Measurements from ENCODE around the gene TUBGCP6.
"Not testable (repeated sequence)": the region's sequence is repeated elsewhere in the genome, so short reads cannot be mapped to it uniquely, and the experiment has no call there.

Gene TUBGCP6

DNA sequence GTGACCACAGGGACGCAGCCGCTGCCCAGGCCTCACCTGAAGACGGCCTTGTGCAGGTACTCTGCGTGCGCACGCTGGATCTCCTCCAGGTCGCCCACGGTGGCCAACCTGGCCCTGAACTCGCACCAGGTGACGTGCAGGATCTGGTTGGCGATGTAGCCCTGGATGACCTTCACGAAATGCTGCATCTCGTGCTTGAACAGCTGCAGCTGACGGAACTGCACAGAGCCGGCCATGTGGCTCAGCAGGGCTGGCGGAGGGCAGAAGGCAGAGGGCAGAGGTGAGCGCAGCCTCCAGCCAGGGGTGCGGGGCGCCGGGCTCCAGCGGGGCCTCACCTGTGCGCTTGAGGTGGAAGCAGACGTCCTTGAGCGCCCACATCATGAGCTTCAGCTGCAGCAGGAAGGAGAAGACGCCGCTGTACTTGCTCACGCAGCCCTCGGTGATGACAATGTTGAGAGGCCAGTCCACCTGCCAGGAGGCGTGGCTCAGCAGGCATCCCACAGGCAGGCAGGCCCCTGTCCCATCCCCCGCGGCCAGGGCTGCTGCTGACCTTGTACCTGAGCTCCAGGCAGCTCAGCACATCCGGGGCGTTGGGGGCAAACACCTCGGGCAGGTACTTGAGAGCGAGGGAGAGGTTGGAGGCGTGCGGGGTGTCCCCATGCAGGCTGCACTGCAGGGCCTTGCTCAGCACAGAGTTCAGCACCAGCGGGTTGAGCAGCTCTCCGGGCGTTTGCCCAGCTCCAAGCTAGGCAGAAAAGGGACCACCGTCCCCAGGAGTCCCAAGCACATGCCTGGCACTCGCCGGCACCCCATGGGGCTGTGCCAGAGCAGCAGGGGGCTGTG is 26.4 kb downstream of the TUBGCP6 start:
- no peak overlapping the region for H3K4me3 ChIP-seq (ENCODE audit: low read length)
- no peak for DNase-seq (ENCODE audit: low read depth, low spot score)

DNA sequence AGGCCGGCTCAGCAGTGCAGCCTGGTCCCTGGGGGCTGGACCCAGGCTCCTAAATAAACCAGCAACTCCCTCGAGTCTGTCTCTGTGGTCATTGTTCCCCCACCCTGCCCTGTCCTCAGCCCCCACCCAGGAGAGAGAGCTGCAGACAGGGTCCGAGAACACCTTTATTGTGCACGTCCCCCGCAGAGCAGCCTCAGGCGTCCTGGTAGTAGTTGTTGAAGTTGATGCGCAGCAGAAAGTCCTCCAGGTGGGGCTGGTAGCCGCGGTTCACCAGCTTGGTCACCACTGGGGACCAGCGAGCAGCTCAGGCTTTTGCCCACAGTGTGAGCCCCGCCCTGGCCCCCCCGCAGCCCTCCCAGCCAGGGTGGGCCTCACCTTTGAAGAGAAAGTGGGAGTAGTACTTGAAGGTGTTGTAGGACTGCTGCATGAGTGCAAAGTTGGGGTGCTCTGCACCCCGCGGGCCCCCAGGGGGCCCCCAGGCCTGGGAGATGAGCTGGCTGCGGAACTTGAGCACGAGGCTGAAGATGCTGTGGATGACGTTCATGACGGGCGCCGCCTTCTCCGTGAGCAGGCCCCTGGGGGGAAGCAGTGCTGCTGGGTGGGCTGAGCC is 27.2 kb downstream of the TUBGCP6 start:
- H3K4me3 ChIP-seq (ENCODE audit: low read length), result no peak overlapping the region
- DNase-seq (ENCODE audit: low read depth, low spot score), result no peak

DNA sequence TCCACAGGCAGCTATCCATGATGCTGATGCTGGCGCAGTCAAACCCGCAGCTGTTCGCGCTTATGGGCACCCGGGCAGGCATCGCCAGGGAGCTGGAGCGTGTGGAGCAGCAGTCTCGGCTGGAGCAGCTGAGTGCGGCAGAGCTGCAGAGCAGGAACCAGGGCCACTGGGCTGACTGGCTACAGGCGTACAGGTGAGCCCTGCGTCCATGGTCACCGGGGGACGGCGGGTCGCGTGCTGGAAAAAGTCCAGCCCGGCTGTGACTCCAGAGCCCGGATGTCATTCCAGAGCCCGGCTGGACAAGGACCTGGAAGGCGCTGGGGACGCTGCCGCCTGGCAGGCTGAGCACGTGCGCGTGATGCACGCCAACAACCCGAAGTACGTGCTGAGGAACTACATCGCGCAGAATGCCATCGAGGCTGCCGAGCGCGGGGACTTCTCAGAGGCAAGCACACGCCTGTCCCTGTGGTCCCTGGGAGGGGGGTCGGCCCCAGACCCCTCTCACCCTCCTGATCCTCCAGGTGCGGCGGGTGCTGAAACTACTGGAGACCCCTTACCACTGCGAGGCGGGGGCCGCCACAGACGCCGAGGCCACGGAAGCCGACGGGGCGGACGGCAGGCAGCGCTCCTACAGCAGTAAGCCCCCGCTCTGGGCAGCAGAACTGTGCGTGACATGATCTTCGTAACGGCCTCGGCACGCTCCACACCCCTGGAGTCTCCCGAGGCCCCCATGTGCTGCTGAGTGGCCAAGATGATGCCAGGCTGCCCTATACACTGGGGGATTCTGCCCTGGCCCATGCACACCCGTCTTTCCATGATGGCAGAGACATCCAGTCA is 27.9 kb downstream of the TUBGCP6 start:
- no peak overlapping the region for H3K4me3 ChIP-seq (ENCODE audit: low read length)

DNA sequence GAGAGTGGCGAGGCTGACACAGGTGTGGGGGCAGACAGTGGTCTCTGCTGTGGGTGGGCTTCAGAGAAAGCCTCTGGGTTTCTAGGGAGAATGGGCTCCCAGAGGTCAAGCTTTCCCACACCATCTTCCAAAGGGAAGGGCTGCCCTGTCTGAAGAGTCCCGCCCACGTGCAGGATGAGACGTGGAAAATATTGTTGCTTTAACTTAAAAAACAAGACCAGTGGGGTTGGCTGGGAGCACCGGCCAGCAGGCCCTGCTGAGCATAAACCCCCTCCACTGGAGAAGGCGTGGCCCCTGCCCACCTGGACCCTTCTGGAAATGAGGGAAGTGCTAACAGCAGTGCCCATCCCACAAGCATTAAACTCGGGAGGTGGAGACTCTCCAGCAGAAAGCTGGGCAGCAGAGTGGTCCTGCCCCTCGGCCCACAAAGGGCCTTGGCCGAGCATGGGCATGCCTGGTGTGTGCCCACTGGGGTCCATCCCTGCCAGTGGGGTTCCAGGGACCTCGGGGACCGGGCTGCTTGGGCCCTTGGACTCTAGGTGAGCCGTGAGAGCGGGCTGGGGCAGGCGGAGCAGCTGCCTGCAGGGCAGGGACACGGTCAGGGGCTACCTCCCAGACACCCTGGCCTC is 28.7 kb downstream of the TUBGCP6 start:
- DNase-seq (ENCODE audit: low read depth, low spot score), result no peak
- no peak overlapping the region for H3K4me3 ChIP-seq (ENCODE audit: low read length)

More for the DNA sequence above, 27.9 kb downstream of the TUBGCP6 start:
- DNase-seq (ENCODE audit: low read depth, low spot score), result no peak

DNA sequence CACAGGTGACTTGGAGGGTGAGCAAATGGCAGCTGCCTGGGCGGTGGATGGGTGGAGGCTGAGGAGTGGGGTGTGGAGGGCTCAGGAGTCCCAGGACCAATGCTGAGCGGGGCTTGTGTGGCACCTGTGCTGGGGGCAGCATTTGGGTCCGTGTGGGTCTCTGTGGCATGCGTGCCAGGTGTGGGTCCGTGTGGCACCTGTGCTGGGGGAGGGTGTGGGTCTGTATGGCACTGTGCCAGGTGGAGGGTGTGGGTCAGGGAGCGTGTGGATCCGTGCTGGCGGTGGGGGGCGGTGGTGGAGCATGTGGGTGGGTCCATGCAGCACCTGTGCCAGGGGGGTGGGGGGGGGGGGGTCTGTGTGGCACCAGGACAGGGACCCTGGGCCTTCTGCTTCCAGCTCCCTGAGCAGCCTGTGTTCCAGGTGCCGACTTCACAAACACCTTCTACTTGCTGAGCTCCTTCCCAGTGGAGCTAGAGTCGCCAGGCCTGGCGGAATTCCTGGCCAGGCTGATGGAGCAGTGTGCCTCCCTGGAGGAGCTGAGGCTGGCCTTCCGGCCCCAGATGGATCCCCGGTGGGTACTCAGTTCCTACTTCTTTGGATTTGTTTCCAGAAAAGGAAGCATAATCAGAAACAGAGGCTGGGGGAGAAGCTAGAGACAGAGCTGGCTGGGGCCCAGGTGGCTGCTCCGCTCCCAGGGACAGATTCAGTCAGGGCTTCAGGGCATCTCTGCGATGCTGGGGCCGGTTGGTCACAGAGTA is 29.3 kb downstream of the TUBGCP6 start:
- no peak overlapping the region for H3K4me3 ChIP-seq (ENCODE audit: low read length)
- DNase-seq (ENCODE audit: low read depth, low spot score), result no peak

DNA sequence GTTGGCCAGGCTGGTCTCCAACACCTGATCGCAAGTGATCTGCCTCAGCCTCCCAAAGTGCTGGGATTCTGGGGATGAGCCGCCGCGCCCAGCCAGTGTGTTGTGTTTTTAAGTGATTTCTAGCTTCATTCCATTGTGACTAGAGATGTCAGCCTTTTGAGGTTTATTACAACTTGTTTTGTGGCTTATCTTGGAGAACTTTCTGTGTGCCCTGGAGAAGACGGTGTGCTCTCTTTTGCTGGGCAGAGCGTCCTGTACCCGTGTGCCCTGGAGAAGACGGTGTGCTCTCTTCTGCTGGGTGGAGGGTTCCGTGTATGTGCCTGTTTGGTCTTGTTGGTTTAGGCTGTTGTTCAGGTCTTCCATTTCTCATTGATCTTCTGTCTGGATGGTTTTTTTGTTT is 31.6 kb downstream of the TUBGCP6 start:
- no peak for DNase-seq (ENCODE audit: low read depth, low spot score)
- H3K4me3 ChIP-seq (ENCODE audit: low read length), result no peak overlapping the region

DNA sequence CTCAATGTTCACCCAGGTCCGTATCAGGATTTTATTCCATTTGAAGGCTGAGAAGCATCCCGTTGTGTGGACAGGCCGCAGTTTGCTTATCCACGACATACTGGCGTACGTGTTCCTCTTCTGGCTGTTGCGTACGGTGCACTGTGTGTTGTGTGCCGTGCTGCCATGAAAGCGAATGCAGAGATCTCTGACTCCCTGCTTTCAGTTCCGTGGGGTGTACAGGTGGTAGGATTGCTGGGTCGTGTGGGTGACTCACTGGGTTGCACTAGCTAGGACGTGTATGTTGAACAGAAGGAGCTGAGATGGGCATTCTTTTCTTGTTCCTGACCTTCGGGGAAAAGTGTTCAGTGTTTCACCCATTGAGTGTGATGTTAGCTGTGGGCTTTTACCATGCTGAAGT is 33.7 kb downstream of the TUBGCP6 start:
- H3K4me3 ChIP-seq (ENCODE audit: low read length), result no peak overlapping the region
- no peak for DNase-seq (ENCODE audit: low read depth, low spot score)

DNA sequence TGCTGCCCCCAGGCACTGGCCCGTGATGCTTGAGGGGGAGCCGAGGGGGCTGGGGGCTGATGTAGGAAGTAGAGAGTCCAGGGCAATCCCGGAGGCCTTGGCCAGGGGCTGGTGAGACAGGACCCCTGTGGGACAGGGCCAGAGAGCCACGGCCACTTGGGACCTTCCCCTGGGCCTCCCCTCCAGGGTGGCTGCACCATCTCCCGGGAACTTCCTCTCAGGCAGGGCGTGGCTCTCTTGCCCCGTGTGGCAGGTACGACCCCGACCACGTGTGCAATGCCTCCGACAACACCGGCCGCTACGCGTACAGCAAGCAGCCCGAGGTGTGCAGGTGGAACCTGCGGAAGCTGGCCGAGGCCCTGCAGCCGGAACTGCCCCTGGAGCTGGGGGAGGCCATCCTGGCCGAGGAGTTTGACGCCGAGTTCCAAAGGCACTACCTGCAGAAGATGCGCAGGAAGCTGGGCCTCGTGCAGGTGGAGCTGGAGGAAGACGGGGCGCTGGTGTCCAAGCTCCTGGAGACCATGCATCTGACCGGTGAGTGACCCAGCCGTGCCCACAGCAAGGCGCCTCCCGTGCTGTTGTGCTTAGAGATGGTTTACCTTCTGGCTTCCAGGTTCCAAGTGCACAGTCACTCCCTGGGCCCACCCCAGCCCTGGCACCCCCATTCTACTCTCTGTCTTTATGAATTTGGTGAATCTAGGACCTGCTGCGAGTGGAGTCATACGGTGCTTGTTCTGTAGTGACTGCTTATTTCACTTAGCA is 34.3 kb downstream of the TUBGCP6 start:
- DNase-seq (ENCODE audit: low read depth, low spot score), result no peak
- no peak overlapping the region for H3K4me3 ChIP-seq (ENCODE audit: low read length)

DNA sequence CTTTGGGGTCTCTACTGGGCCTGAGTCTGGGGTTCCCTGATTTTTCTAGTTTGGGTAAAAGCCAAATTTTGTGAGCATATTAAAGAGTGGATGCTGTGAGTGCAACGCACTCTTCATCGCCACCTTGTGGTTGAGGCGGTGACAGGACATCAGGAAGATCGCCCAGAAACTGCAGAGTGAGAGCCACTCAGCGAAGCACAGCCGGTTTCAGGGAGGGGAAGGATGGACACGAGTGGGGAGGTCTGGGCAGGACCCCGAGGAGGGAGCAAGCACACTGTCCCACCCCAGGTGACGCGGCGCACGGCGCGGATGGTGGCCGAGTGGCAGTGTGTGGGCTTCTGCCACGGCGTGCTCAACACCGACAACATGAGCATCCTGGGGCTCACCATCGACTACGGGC is 34.9 kb downstream of the TUBGCP6 start:
- no peak overlapping the region for H3K4me3 ChIP-seq (ENCODE audit: low read length)
- DNase-seq (ENCODE audit: low read depth, low spot score), result peak; percentile 46

DNA sequence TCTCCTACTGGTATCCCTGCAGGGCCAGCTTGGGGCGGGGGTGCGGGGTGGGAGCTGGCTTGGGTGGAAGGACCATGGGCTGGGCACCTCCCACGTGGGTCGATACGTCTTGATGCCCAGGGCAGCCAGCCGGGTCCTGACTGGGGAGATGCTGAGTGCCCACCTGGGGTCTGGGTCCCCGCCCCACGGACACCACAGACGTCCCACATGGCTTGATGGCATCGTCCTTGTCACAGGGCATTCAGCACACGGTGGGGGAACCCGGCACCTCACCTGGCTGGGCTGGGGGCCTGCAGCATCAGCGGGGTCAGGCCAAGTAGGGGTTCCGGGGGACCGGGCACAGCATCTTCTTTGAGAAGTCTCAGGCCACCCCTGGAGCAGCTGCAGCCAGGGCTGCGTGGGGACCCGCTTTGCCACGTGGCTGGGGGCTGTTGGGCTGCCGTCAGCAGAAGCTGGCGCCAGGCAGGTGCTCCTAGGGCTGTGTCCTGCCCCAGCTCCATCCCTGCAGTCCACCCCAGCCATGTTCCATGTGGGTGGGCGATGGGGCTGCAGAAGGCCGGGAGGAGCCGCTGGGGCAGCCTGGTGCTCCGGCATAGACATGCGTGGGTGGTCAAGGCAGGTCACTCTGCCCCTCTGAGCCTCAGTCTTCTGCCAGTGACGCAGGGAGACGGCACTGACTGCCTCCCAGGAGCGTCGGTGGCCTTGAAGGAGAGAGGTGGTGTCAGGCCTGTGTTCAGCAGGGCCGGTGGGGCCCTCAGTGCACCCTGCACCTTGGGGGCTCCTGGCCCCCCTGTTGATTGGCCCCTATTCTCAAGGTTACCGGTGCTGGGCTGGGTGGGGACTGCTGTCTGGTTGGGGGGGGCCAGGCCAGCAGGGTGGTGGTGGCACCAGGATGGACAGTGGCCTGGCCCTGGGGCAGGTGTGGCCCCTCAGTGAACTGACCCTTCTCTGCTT is 35.6 kb downstream of the TUBGCP6 start:
- DNase-seq (ENCODE audit: low read depth, low spot score), result no peak
- no peak overlapping the region for H3K4me3 ChIP-seq (ENCODE audit: low read length)

DNA sequence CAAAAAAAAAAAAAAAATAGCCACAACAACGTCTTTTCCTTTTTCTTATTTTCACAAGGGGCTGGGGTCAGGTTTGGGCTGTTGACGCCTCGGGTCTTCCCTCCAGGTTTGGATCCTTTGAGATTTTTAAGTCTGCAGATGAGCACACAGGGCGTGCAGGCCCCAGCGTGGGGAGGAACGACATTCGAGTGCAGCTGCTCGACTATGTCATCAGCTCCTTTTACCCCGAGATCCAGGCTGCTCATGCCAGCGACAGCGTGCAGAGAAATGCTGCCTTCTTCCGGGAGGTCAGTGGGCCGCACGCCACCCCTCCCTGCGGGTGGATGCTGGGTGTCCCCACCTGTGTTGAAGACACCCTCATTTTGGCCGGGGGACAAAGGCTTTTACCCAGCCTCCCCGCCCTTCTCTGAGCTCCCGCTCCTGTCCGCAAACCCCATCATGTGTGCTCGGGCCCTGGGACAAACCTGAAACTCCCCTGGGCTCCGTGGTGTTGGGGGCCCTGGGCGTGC is 36.3 kb downstream of the TUBGCP6 start:
- H3K4me3 ChIP-seq (ENCODE audit: low read length), result no peak overlapping the region
- DNase-seq (ENCODE audit: low read depth, low spot score), result no peak

DNA sequence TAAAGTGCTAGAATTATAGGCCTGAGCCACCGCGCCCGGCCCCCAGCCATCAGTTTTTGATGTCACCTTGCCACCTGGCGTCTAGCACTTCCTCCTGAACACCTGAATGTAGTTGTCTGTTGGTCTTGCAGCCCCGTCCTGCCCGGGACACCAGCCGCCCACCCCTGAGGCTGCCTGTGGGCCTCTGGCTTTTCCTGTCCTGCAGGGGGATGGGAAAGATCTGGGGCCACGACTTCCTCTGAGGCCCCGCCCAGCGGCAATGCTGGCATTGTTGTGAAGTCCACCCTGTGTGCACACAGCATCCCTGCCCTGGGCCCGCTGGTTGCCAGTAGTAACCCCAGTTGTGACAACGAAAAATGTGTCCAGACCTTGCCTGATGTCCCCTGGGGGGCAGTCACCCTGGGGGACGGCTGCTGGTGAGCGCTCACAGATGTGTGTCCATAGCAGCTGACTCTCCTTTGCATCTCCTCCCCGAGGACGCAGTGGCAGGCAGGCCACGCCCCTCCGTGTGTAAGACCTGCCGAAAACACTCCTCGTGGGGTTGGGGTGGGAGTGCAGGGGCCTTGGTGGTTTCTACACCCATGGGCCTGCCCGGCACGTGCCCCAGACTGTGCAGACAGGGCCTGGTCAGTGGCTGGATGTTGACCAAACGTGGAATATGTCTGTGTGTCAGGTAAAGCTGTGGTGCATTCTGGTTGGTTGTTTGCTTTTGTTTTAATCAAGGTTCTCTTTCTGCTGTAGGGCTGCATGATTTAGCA is 37.3 kb downstream of the TUBGCP6 start:
- H3K4me3 ChIP-seq (ENCODE audit: low read length), result no peak overlapping the region
- DNase-seq (ENCODE audit: low read depth, low spot score), result no peak

DNA sequence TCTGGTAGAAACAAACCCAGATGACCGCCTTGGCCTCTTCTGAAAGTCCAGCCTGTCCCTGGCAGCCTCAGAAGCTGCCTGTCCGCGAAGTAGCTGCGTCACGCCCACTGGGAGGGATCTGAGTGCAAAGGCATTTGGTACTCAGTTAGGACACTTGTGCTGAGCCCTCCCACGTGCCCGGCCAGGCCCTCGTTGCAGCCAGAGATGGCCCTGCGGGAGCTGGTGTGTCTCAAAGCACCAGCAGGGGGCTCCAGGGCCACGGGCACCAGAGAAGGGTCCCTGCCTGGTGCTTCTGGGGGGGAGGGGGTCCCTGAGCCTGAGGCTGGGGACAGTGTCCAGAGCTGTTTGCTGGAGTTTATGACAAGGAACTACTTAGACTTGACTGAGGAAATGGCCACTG is 38.2 kb downstream of the TUBGCP6 start:
- DNase-seq (ENCODE audit: low read depth, low spot score), result no peak
- no peak overlapping the region for H3K4me3 ChIP-seq (ENCODE audit: low read length)

DNA sequence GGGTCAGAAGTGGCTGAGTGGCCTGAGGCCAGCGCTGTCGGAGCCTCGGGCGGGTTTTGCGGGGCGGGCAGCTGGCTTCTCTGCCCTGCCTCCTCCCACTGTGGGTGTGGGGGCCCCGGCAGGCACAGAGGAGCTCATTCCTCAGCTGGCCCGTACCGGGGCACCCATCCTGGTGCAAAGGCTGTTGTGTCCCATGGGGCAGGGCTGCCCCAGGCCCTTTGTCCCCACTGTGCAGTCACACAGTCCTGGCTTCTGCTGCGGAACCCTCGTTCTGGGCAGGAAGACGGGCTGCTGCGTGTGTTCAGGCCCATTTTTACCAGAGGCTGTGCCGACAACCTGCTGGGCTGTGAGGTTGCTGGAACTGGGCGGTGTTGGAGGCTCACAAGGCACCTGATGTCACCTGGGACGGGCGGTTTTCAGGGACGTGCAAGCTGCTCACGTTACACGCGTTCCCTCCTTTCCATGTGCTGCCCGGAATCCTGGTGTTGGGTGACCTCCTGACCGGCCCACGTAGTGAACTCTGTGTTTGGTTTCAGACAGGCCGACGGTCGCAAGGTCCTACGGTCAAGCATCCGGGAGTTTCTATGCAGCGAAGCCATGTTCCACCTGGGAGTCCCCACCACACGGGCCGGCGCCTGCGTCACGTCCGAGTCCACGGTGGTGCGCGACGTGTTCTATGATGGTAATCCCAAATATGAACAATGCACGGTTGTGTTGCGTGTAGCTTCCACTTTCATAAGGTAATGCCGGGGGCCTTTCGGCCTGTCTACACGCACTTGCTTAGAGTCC is 38.8 kb downstream of the TUBGCP6 start:
- H3K4me3 ChIP-seq (ENCODE audit: low read length), result no peak overlapping the region
- no peak for DNase-seq (ENCODE audit: low read depth, low spot score)

DNA sequence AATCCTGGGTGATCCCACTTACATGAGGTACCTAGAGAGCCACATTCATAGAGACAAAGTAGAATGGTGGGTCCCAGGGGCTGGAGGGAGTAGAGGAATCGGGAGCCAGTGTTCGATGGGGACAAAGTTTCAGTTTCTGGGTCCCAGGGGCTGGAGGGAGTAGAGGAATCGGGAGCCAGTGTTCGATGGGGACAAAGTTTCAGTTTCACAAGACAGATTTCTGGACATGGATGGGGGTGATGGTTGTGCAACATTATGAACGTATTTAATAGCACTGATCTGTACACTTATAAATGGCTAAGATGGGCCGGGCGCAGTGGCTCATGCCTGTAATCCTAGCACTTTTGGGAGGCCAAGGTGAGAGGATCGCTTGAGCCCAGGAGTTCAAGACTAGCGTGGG is 39.8 kb downstream of the TUBGCP6 start:
- not testable (repeated sequence) for H3K4me3 ChIP-seq (ENCODE audit: low read length); DNase-seq (ENCODE audit: low read depth, low spot score)

DNA sequence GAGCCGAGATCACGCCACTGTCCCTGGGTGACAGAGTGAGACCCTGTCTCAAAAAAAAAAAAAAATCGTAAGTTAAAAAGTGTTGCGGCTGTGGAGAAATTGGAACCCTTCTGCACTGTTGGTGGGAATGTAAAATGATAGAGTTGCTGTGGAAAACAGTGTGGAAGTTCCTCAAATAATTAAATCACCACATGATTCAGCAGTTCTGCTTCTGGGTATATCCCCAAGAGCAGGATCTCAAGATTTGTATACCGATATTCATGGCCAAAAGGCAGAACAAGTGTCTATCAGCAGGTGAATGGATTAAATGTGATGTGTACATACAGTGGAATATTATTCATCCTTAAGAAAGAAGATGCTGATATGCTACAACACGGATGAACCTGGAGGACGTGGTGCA is 40.3 kb downstream of the TUBGCP6 start:
- H3K4me3 ChIP-seq (ENCODE audit: low read length), result no peak overlapping the region
- DNase-seq (ENCODE audit: low read depth, low spot score), result no peak
